ENCODE results near the gene MICU2.

The MICU2 gene

GRCh38 chr13:21541271-21541670 is 62.7 kb downstream of the MICU2 start:
- DNase-seq = no peak

DNA sequence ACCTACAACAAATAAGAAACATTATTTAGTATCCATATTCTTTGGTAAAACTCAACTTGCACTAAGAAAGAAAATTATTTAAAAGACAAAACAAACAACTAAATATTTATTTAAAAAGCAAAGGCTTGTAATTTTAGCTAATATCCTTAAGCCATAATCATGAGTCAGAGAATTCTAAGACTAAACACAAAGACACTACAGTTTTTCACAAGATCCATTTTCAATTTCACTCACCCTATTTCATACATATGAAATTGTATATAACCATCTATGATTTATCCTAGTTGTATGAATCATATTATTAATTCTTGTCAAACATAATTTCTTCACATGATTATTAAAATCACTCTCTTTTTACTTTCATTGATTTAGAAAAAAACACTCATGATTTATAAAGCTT is 64.3 kb downstream of the MICU2 start:
- no peak for DNase-seq

DNA sequence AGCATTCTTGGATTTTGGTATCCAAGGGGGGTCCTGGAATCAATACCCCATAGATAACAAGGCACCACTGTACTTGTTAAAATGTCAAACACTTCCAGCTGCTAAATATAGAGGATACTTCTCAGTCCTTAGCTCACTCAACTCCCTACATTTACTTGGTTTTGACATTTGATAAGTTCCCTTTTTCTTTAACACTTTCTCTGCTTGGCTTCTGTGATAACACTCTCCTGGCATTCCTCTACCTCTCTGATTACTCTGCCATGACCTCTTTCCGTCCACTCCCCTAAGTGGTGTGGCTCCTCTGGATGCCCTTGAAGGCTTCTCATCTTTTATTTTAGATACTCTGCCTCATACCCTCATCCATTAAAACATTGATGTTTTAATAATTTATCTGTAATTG is 65.2 kb downstream of the MICU2 start:
- DNase-seq = no peak

- DNase-seq = no peak
These were observed 65.7 kb downstream of the MICU2 start for GRCh38 chr13:21538280-21538679.

- DNase-seq = no peak
These were observed 66.9 kb downstream of the MICU2 start for GRCh38 chr13:21537105-21537504.

DNA sequence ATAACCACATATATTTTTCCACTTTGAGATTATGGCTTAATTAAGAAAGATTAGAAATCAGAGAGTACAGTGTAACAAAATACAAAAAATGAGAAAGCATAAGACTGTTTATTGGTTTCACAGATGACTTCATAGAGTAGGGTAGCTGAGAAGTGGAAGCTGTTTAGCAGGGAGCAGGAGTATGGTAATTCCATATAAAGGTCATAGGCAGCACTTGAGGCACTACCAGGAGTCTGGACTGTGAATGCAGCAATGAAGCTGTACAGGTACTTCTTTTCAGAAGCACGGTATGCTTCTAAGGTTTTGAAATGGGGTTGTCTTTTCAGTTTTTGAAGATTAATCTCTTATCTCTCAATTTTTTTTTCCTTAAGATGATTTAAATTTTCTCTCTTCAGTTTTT is 69.2 kb downstream of the MICU2 start:
- no peak for DNase-seq

DNA sequence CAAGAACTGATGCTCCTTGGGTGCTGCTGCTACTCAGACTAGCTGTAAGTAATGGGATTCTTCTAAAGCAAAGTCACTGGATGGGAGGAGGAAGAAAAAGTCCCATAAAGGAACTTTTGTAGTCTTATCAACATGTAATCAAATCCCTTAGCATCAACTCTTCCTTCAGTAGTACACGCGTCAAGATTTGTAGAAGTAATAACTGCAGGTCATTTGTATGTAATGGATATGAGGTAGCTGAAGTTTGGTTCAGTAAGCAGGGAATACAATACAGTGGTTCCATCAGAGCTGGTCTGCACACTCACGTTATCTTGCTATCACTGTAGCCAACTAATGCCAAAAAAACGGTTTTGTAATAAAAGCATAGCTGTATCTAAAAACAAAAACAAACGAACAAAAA is 72.5 kb downstream of the MICU2 start:
- no peak for DNase-seq

DNA sequence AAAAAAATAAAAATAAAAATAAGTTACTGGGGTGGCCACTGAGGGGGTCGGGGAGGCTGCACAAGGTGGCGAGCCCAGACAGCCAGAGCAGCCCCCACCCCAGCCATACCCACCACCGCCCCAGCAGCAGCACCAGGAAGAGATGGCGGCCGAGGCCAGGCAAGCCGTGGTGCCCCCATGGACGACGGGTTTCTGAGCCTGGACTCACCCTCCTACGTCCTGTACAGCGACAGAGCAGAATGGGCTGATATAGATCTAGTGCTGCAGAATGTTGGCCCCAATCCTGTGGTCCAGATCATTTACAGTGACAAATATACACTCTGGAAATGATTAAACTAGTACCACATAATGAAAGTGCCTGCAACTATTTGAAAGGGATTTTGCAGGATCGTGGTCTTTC is 73.3 kb downstream of the MICU2 start:
- no peak for DNase-seq

- DNase-seq = no peak
These were observed 74.7 kb downstream of the MICU2 start for GRCh38 chr13:21529146-21529893.

GRCh38 chr13:21528616-21529015 is 75.4 kb downstream of the MICU2 start:
- DNase-seq = no peak

DNA sequence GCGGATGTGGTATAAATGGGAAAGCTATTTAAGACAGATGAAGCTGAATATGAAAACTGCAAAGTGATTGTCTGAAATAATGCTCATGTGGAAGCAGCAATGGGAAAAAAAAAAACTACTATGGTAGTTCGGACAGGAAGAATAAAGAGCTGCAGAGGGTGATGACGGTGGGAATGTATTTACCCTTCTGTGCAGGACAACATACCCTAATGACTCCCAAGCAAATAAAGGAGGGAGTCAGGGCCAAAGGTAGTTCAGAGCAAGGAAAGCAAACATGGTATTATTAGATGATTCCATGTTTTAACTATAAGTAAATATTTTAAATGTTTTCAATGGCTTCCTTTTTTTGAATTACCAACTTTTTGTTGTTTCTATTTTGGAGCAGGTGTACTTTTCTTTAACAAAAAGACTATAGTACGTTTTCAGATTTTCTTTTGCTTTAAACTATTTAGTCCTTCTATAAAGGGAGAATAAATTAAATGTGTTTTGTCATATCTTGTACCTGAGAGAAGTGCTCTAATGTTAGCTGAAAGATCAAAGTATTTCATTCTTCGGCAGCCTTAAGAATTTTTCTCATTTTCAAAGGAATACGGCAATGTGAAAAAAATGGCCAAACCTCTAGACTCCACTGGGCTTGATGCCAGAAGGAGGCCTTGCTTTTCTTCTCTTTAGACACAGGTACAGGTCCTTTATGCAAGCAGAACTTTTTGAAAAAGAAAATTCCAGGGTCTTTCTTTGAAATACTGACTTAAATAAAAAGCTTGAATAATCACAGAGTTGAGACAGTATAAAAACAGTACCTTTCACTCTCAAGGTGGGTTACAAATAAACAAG is 77.0 kb downstream of the MICU2 start:
- DNase-seq = no peak

DNA sequence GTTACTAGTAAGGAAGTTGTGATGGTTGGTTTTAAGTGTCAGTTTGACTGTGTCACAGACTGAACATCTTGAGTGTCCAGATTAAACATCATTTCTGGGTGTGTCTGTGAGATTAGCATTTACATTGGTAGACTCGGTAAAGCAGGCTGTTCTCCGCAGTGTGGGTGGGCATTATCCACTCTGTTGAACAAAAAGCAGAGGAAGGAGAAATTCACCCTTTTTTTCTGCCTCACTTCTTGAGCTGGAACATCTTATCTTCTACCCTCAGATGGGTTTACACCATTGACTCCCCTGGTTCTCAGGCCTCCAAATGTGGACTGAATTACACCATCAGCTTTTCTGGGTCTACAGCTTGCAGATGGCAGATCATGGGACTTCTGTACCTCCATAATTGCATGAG is 81.1 kb downstream of the MICU2 start:
- DNase-seq = no peak

DNA sequence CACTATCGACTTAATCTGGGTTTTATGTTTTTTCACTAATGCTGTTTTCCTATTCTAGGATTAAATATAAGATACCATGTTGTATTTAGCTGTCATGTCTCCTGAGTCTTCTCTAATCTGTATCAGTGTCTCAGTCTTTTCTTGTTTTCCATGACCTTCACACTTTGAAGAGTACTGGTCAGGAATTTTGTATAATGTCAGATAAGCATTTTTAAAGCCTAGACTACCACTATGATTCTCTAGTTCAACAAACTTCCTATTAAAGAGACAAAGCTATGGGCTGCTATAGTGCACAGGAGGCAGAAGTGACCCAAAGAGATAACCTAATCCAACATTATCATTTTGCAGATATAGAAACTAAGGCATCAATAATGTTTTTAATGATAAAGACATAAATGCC is 81.8 kb downstream of the MICU2 start:
- no peak for DNase-seq

- DNase-seq = no peak
These were observed 85.3 kb downstream of the MICU2 start for GRCh38 chr13:21518617-21519144.

DNA sequence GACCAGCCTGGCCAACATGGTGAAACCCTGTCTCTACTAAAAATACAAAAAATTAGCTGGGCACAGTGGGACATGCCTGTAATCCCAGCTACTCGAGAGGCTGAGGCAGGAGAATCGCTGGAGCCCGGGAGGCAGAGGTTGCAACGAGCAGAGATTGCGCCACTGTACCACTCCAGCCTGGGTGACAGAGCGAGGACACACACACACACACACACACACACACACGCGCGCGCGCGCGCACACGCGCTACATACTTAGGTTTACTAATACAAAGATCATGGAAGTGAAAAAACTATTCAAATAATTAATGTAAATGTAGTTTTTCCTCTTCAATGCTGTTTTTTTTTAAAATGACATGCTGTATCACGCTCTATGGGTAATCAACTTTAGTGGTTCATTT is 86.4 kb downstream of the MICU2 start:
- no peak for DNase-seq

- DNase-seq = no peak
These were observed 87.2 kb downstream of the MICU2 start for GRCh38 chr13:21516805-21517204.

DNA sequence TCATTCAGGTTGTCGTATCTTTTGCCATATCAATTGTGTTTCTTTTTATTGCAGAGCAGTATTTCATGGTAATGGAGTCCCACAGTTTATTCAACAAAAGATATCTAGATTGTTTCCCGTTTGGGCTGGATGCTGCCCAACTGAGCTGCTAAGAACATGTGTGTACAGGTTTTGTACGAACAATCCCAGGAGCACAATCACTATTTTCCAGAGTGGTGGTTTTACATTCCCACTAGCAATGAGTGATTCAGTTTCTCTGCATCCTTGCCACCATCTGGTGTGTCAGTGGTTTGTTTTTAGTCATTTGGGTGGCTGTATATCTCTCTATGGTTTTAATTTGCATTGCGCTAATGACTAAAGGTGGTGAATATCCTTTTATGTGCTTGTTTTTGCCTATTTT is 92.1 kb downstream of the MICU2 start:
- no peak for DNase-seq

GRCh38 chr13:21504379-21504778 is 99.6 kb downstream of the MICU2 start:
- DNase-seq = no peak

DNA sequence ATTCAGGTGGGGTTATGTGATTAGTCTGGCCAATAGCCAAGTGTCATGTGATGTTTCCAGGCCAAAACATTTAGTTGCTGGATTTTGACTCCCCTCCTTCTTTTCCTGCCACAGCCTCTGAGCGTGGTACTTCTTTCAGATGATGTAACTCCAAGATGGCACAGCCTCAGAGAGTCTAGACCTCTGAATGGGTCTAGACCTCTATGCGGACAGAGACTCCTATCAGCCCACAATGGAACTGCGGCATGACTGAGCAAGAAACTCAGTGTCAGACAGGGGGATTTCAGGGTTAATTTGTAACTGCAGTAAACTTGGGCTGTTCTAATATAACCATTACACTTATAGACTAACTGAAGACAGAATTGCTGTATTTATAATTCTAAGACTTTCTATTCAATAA is 102.3 kb downstream of the MICU2 start:
- no peak for DNase-seq

DNA sequence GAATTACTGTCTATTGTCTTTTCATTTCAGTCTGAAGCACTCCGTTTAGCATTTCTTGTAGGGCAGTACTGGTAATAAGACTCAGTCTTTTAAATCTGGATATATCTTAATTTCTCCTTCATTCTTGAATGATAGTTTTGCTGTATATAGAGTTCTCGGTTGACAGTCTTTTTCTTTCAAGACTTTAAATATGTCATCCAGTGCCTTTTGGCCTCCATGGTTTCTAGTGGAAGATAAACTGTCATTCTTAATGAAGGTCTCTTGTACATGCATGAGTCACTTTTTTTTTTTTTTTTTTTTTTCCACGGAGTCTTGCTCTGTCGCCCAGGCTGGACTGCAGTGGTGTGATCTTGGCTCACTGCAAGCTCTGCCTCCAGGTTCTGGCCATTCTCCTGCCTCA is 117.6 kb downstream of the MICU2 start:
- no peak for DNase-seq

- no peak for DNase-seq
These were observed 120.2 kb downstream of the MICU2 start for GRCh38 chr13:21483748-21484147.

DNA sequence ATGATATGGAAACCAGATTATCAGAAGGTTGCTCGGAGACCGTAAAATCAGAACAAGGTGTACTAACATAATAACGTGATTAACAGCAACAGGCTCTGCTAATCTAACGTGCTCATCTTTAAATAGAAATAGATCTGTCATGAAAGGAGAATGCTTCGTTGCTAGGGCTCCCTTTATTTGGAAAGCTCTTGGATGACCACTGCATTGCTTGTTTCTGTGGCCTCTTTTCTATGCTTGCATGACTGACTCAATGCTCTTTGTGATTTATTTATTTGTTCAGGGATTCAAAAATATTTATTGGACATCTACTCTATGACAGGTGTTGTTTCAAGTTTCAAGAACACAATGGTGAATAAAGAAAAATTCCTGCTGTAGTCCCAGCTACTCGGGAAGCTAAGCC is 122.6 kb downstream of the MICU2 start:
- no peak for DNase-seq

- DNase-seq = peak; percentile 54
These were observed 124.8 kb downstream of the MICU2 start for GRCh38 chr13:21478881-21479808.

Data from effector CD4-positive, alpha-beta T cell (primary cell).